ENCODE data around the gene ORM1. TPM values are rescaled to one million over a fixed set of nuclear protein-coding genes. Genes with fewer than 3 reads are reported as not detected.

ORM1 gene
- total and polyA plus RNA-seq, 2 of the 8 experiments (the other 6 are each of a cell fraction or from before 2014, with no cell fraction given): 0.32 TPM; not detected in 1

DNA sequence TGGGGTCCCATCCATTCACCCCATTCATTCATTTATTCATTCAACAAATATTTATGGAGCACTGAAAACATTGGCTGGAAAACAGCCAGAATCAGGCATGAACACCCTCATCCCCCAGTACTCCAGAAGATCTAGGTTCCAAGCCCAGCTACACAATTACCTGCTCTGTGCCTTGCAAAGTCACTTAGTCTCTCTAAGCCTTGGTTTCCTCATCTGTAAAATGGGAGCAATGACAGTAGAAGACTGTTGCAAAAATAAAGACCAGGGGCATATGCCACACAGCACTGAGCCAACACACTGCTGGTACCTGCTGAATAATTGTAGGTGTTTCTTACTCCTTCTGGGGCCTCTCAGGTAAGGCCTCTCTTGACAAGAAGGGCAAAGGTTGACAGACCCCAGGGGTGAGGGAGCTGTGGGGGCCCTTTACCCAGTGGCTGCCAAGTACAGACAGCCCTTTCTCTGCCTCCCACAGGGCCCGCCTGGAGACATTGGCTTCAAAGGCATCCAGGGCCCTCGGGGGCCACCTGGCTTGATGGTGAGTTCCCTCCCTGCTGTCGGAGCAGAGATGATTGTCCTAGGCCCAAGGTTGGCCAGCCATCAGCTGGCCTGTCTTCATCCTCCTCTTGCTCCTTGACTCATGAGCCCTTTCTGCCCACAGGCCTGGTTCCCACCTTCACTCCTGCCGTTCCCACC lies 22.6 kb upstream of the ORM1 start:
- Histone ChIP-seq H3K79me1 (ENCODE audit: low read depth, low read length) (no peaks in the 10 kb centered on the region), H2BK20ac (ENCODE audit: low read length) (no peak overlapping the region), H3K56ac (replicated peaks; ENCODE audit: insufficient read length, low read depth, low read length) (no peak overlapping the region), H2BK120ac (replicated peaks; ENCODE audit: low read depth, low read length) (no peak overlapping the region), H3K27me3 (replicated peaks in 1 of 4; ENCODE audit: control insufficient read depth in 3 of 4, extremely low read depth in 1 of 4, insufficient read depth in 3 of 4, low read length in 3 of 4) (no peaks in the 10 kb centered on the region), H3K4me2 (ENCODE audit: insufficient read depth in 1 of 2, low read depth in 2 of 2, low read length in 2 of 2) (no peak overlapping the region), H2BK15ac (ENCODE audit: low read length) (no peak overlapping the region), H2BK12ac (ENCODE audit: low read depth, low read length) (no peak overlapping the region), H3K9ac (replicated peaks in 1 of 4; ENCODE audit: extremely low read depth in 1 of 4, low read depth in 3 of 4, low read length in 3 of 4) (no peak overlapping the region), H3K4me3 (ENCODE audit: extremely low read depth in 1 of 4, insufficient read depth in 2 of 4, low read depth in 3 of 4, low read length in 4 of 4) (no peak overlapping the region), H3K4me1 (replicated peaks in 1 of 4; ENCODE audit: control insufficient read depth in 3 of 4, insufficient read depth in 4 of 4, low read length in 3 of 4) (no peaks in the 10 kb centered on the region), H3K36me3 (ENCODE audit: control insufficient read depth in 2 of 4, insufficient read depth in 4 of 4, low read length in 3 of 4) (peaks cover 0 to 18% (median 6%) of the 10 kb centered on the region in 4 experiments; a peak in 4 of 8 replicates), H3K4ac (replicated peaks; ENCODE audit: insufficient read length, low read depth, low read length) (no peak overlapping the region), H2AK5ac (ENCODE audit: low read depth, low read length) (no peak overlapping the region), H4K5ac (ENCODE audit: insufficient read length, low read depth, low read length) (no peak overlapping the region), H4K8ac (ENCODE audit: extremely low read depth, insufficient read depth, low read length) (no peak overlapping the region), H3K18ac (ENCODE audit: extremely low read depth, low read length) (no peak overlapping the region), H3K9me3 (ENCODE audit: insufficient read depth in 2 of 2, low read depth in 1 of 2, low read length in 1 of 2) (0 out of 4 replicates have a peak, but pooled peaks cover 0 to under 1% of the 10 kb centered on the region in 2 experiments), H4K20me1 (replicated peaks in 1 of 2; ENCODE audit: control insufficient read depth in 1 of 2, insufficient read depth in 2 of 2, low read length in 2 of 2) (peaks cover 0 to 1% of the 10 kb centered on the region in 2 experiments), H2AFZ (ENCODE audit: low read length) (no peak overlapping the region), H4K91ac (replicated peaks; ENCODE audit: insufficient read length, low read length) (no peak overlapping the region), H3K79me2 (ENCODE audit: control insufficient read depth in 1 of 2, insufficient read depth in 2 of 2, low read length in 2 of 2) (no peaks in the 10 kb centered on the region), H3K27ac (ENCODE audit: low read depth, low read length) (no peak overlapping the region), H3K23ac (ENCODE audit: insufficient read length) (no peak overlapping the region), H3K23me2 (ENCODE audit: low read depth, low read length) (no peaks in the 10 kb centered on the region), H2BK5ac (ENCODE audit: low read depth, low read length) (no peak overlapping the region), H3K14ac (ENCODE audit: insufficient read length) (no peak overlapping the region)
- WGBS, 2 experiments (ENCODE audit: extremely low coverage in 1 of 2, insufficient coverage in 1 of 2, insufficient read length in 1 of 2, insufficient replicate concordance in 2 of 2, low coverage in 1 of 2, low lambda C conversion rate in 2 of 2, missing lambda C conversion rate in 1 of 2): 92% methylated on average over 3 of the region's 4 CpGs; no CpG with 5 or more reads in 1 of the 2 experiments
- ChIA-PET POLR2A (ENCODE audit: partially characterized antibody) (interaction anchor here (1.5 kb wide), 1 partner anchor 9 kb away, joined by 3 read pairs; no protein-coding TSS in a partner anchor), CTCF (ENCODE audit: partially characterized antibody) (interaction anchor here (0.6 to 2.0 kb wide), 11 partner anchors 9 to 218 kb away, joined by 3 to 11 read pairs (median 3); no protein-coding TSS in a partner anchor)
- peak in 1 of 2 experiments; percentile 37 for DNase-seq (ENCODE audit: low read depth in 1 of 2, low spot score in 2 of 2)
- FAIRE-seq: no peak
- TF ChIP-seq SIX5 (IDR thresholded peaks at IDR 0.05; ENCODE audit: low read depth, low read length) (no peak), KDM5A (IDR thresholded peaks at IDR 0.05; ENCODE audit: low read length) (no peak), KDM4A (IDR thresholded peaks at IDR 0.05; ENCODE audit: low read depth, low read length, severe bottlenecking) (no peak), CBX5 (IDR thresholded peaks at IDR 0.05; ENCODE audit: low read depth, low read length) (no peak), ZNF274 (IDR thresholded peaks at IDR 0.05; ENCODE audit: borderline replicate concordance, extremely low read depth, low read length) (no peak), SIN3A (conservative IDR thresholded peaks at IDR 0.05 in 1 of 2, IDR thresholded peaks at IDR 0.05 in 1 of 2; ENCODE audit: low read depth in 1 of 2, low read length in 2 of 2) (no peak), TEAD4 (IDR thresholded peaks at IDR 0.05; ENCODE audit: low read depth, low read length) (no peak), POLR2A (IDR thresholded peaks at IDR 0.05; ENCODE audit: control extremely low read depth in 1 of 2, low read depth in 2 of 2, low read length in 2 of 2) (no peak), JUND (IDR thresholded peaks at IDR 0.05; ENCODE audit: low read length) (no peak), NANOG (IDR thresholded peaks at IDR 0.05; ENCODE audit: insufficient read depth, low read depth, low read length, poor library complexity, severe bottlenecking) (no peak)
- TF ChIP-seq, protein P1, sequence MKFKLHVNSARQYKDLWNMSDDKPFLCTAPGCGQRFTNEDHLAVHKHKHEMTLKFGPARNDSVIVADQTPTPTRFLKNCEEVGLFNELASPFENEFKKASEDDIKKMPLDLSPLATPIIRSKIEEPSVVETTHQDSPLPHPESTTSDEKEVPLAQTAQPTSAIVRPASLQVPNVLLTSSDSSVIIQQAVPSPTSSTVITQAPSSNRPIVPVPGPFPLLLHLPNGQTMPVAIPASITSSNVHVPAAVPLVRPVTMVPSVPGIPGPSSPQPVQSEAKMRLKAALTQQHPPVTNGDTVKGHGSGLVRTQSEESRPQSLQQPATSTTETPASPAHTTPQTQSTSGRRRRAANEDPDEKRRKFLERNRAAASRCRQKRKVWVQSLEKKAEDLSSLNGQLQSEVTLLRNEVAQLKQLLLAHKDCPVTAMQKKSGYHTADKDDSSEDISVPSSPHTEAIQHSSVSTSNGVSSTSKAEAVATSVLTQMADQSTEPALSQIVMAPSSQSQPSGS (IDR thresholded peaks at IDR 0.05; ENCODE audit: low read length): no peak

Measured in H1 (cell line).